Sigmoid colon (tissue), 7 donors: ENCODE results near the gene TBXAS1. TPM values are rescaled to one million over a fixed set of nuclear protein-coding genes. Genes with fewer than 3 reads are reported as not detected.
"Not testable (repeated sequence)": the region's sequence is repeated elsewhere in the genome, so short reads cannot be mapped to it uniquely, and the experiment has no call there.

Source experiments
- DNase-seq: peaks from one replicate; pipeline ENCODE4 v3.0.0-alpha.2; 2019
- H3K27ac ChIP-seq, 4 donors: fragments of 200-600 bp; sonication (generic); one replicate each; pipeline ENCODE4 v1.5.1; 2016 to 2019; ENCODE audit warnings: mild to moderate bottlenecking in 1 of 4
- H3K27me3 ChIP-seq, 3 donors: fragments of 200-600 bp; sonication (generic); one replicate each; pipeline ENCODE4 v1.5.1; 2019; ENCODE audit warnings: mild to moderate bottlenecking in 1 of 3
- H3K36me3 ChIP-seq, 4 donors: fragments of 200-600 bp; sonication (generic); one replicate each; pipeline ENCODE4 v1.5.1; 2016 to 2019
- H3K4me1 ChIP-seq, 4 donors: fragments of 200-600 bp; sonication (generic); one replicate each; pipeline ENCODE4 v1.5.1; 2017 to 2019
- H3K4me3 ChIP-seq, 4 donors: fragments of 200-600 bp; sonication (generic); one replicate each; pipeline ENCODE4 v1.5.1; 2017 to 2019; ENCODE audit warnings: mild to moderate bottlenecking in 2 of 4, moderate library complexity in 1 of 4
- H3K9me3 ChIP-seq, 4 donors: fragments of 200-600 bp in 3 of 4; sonication (generic) in 3 of 4; one replicate each; pipeline versions ENCODE4 v1.5.1 to v1.6.1; 2013 to 2019
- EP300 ChIP-seq, 4 donors: sonication (generic); formaldehyde crosslinking; IDR thresholded peaks; one replicate each; pipeline ENCODE4 v1.6.1; 2017; ENCODE audit warnings: antibody characterized with exemption in 4 of 4
- POLR2A ChIP-seq, 2 donors: fragments of 450-650 bp; IDR thresholded peaks; one replicate each; pipeline ENCODE4 v1.6.1; 2016; ENCODE audit warnings: antibody characterized with exemption in 2 of 2, mild to moderate bottlenecking in 2 of 2, moderate library complexity in 2 of 2
- POLR2AphosphoS5 ChIP-seq, 4 donors: sonication (generic); formaldehyde crosslinking; IDR thresholded peaks; one replicate each; pipeline ENCODE4 v1.6.1; 2017; ENCODE audit warnings: antibody characterized with exemption in 4 of 4
- WGBS, 2 donors: extraction: QIAGEN DNeasy Blood & Tissue Kit; methylation state at CpG; one replicate each; pipeline ENCODE4 v1.1.7; 2013; 5-methylcytosine and 5-hydroxymethylcytosine counted together
- intact Hi-C: fragments of 100-400 bp; cut with DNase I; formaldehyde crosslinking; loops from one replicate; pipeline ENCODE4 v1.15.1; 2023
- polyA plus RNA-seq, 3 donors: library from polyadenylated mRNA; stranded (reverse); fragments of 200-250 nt; gene quantifications; one replicate each; pipeline ENCODE4 v1.2.3, GENCODE V29; 2013
- total RNA-seq, 4 donors: library from RNA; depleted of rRNA; stranded (reverse); fragments of >200 nt; gene quantifications; one replicate each; pipeline ENCODE4 v1.1.0, GENCODE V29; 2016
- TF ChIP-seq, protein P1 (sequence below), 4 experiments: fragments of 450-650 bp in 3 of 4; fragments of 200-600 bp in 1 of 4; IDR thresholded peaks; one replicate each; pipeline ENCODE4 v1.5.1; 2016 to 2019; ENCODE audit warnings: antibody characterized with exemption in 4 of 4, mild to moderate bottlenecking in 3 of 4, moderate library complexity in 2 of 4
- donor health status: healthy with polysubstance abuse.
- donor health status: Bipolar disorder and iron deficiency.
- donor health status: healthy.

TBXAS1 gene
- total and polyA plus RNA-seq, 7 donors, result 6.0 to 28.2 (median 19.3) TPM

DNA sequence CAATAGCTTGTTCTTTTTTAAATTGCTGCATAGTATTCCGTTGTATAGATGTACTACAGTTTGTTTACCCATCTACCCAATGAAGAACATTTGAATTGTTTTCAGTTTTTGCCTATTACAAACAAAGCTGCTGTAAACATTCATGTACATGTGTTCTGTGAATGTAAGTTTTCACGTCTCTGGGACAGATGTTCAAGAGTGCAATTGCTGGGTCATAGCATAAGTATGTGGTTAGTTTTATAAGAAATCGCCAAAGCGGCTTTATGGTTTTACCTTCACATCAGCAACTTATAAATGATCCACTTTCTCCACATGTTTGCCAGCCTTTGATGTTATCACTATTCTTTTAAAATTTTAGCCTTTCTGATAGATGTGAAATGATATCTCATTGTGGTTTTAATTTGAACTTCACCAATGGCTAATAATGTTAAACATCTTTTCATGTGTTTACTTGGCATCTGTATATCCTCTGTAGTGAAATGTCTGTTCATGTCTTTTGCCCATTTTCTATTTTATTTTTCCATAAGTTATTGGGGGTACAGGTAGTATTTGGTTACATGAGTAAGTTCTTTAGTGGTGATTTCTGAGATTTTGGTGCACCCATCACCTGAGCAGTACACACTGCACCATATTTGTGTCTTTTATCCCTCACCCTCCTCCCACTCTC lies 73.5 kb downstream of the TBXAS1 start:
- no peaks in the 10 kb centered on the region for H3K9me3 ChIP-seq
- H3K36me3 ChIP-seq, result no peaks in the 10 kb centered on the region
- H3K4me1 ChIP-seq, result no peaks in the 10 kb centered on the region
- H3K27me3 ChIP-seq, result no peaks in the 10 kb centered on the region
- no peak overlapping the region for H3K4me3 ChIP-seq
- intact Hi-C loops, result no loop called here
- no peak for TF ChIP-seq POLR2AphosphoS5 (IDR thresholded peaks at IDR 0.05)
- TF ChIP-seq POLR2A (IDR thresholded peaks at IDR 0.05), result no peak
- TF ChIP-seq EP300 (IDR thresholded peaks at IDR 0.05), result no peak
- TF ChIP-seq, protein P1, sequence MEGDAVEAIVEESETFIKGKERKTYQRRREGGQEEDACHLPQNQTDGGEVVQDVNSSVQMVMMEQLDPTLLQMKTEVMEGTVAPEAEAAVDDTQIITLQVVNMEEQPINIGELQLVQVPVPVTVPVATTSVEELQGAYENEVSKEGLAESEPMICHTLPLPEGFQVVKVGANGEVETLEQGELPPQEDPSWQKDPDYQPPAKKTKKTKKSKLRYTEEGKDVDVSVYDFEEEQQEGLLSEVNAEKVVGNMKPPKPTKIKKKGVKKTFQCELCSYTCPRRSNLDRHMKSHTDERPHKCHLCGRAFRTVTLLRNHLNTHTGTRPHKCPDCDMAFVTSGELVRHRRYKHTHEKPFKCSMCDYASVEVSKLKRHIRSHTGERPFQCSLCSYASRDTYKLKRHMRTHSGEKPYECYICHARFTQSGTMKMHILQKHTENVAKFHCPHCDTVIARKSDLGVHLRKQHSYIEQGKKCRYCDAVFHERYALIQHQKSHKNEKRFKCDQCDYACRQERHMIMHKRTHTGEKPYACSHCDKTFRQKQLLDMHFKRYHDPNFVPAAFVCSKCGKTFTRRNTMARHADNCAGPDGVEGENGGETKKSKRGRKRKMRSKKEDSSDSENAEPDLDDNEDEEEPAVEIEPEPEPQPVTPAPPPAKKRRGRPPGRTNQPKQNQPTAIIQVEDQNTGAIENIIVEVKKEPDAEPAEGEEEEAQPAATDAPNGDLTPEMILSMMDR (IDR thresholded peaks at IDR 0.05), result no peak
- H3K27ac ChIP-seq, result no peak overlapping the region
- no peak for DNase-seq
- 75 to 85% methylated on average over 4 of the region's 4 CpGs for WGBS, 2 donors

DNA sequence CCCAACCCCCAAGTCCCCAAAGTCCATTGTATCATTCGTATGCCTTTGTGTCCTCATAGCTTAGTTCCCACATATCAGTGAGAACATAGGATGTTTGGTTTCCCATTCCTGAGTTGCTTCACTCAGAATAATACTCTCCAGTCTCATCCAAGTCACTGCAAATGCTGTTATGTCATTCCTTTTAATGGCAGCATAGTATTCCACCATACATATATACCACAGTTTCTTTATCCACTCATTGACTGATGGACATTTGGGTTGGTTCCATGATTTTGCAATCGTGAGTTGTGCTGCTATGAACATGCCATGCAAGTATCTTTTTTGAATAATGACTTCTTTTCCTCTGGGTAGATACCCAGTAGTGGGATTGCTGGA lies 74.0 kb downstream of the TBXAS1 start:
- H3K4me3 ChIP-seq, intact Hi-C loops, H3K27me3 ChIP-seq, H3K27ac ChIP-seq, H3K9me3 ChIP-seq, H3K4me1 ChIP-seq, DNase-seq, H3K36me3 ChIP-seq: not testable (repeated sequence)
- WGBS, 2 donors, result 92 to 94% methylated on average over 2 of the region's 2 CpGs

DNA sequence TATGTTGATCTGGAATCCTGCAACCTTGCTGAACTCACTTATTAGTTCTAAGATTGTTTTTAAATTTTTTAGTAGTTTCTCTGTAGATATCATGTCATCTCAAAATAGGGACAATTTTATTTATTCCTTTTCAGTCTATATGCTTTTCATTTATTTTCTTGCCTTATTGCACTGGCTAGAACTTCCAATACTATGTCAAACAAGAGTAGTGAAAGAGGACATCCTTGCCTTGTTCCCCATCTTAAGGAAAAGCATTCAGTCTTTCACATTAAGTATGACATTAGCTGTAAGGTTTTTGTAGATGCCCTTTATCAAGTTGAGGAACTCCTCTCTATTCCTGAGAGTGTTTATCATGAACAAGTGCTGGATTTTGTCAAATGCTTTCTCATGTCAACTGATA lies 77.8 kb downstream of the TBXAS1 start:
- no peak for DNase-seq
- no peaks in the 10 kb centered on the region for H3K4me1 ChIP-seq
- H3K36me3 ChIP-seq, result no peaks in the 10 kb centered on the region
- no peaks in the 10 kb centered on the region for H3K27me3 ChIP-seq
- no peak overlapping the region for H3K4me3 ChIP-seq
- intact Hi-C loops, result no loop called here
- no peaks in the 10 kb centered on the region for H3K9me3 ChIP-seq
- TF ChIP-seq POLR2A (IDR thresholded peaks at IDR 0.05) (no peak), POLR2AphosphoS5 (IDR thresholded peaks at IDR 0.05) (no peak), EP300 (IDR thresholded peaks at IDR 0.05) (no peak)
- H3K27ac ChIP-seq, result no peak overlapping the region

DNA sequence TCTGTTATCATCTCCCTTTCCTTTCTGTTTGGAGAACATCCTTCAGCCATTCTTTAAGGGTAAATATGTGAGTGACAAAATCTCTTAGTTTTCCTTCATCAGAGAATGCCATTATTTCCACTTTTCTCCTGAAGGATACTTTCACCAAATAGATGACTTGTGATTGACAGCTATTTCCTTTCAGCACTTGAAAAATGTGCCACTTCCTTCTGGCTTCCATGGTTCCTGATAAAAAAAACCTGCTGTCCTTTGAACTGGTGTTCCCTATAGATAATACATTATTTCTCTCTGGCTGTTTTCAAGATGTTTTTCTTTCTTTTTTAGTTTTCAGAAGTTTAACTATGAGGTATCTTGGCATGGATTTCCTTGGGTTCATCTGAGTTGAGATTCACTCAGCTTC lies 79.7 kb downstream of the TBXAS1 start:
- intact Hi-C loops, result no loop called here
- no peak overlapping the region for H3K4me3 ChIP-seq
- no peaks in the 10 kb centered on the region for H3K36me3 ChIP-seq
- H3K9me3 ChIP-seq, result no peaks in the 10 kb centered on the region
- H3K4me1 ChIP-seq, result no peaks in the 10 kb centered on the region
- no peak overlapping the region for H3K27ac ChIP-seq
- TF ChIP-seq POLR2A (IDR thresholded peaks at IDR 0.05) (no peak), EP300 (IDR thresholded peaks at IDR 0.05) (no peak), POLR2AphosphoS5 (IDR thresholded peaks at IDR 0.05) (no peak)
- TF ChIP-seq, protein P1 (IDR thresholded peaks at IDR 0.05), result no peak
- no peak for DNase-seq
- H3K27me3 ChIP-seq, result no peaks in the 10 kb centered on the region

DNA sequence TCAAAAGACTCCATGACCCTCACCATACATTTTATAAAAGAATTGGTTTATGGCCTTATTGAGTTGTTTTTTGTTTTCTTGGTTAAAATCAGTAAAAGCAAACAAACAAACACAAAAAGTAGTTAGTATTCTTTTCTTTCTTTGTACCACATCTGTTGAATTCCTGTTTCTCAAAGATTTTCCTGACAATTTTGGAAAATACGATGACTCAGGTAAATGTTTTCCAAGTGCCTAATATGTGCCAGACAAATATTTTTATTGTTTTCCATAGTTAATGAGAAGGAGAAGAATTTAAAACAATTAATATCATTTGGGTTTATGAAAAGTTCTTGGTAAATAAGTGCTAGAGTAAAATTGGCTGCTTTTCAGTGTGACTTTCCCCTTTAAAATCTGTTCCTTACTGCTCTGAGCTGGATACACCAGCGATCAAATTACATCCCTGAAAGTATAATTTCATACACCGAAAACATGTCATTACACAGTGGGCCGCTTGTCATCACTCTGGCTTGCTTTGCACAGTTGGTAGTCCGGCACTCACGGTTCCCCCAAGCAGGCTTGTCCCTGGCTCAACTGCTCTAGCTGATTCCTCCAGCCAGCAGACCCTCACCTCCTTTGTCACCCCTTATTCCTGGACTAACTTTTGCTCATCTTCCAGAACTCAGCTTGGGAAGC lies 80.5 kb downstream of the TBXAS1 start:
- no peak overlapping the region for H3K4me3 ChIP-seq
- H3K4me1 ChIP-seq, result peaks cover 0 to 5% (median 0%) of the 10 kb centered on the region in 4 donors
- H3K27ac ChIP-seq, result no peak overlapping the region
- intact Hi-C loops, result no loop called here
- WGBS, 2 donors, result 90 to 94% methylated on average over 6 of the region's 6 CpGs
- no peaks in the 10 kb centered on the region for H3K36me3 ChIP-seq
- H3K9me3 ChIP-seq, result no peaks in the 10 kb centered on the region
- TF ChIP-seq EP300 (IDR thresholded peaks at IDR 0.05) (no peak), POLR2A (IDR thresholded peaks at IDR 0.05) (no peak), POLR2AphosphoS5 (IDR thresholded peaks at IDR 0.05) (no peak)
- TF ChIP-seq, protein P1 (IDR thresholded peaks at IDR 0.05), result no peak
- no peak for DNase-seq
- no peaks in the 10 kb centered on the region for H3K27me3 ChIP-seq
